ENCODE measurements around the gene GOT2.

DNA sequence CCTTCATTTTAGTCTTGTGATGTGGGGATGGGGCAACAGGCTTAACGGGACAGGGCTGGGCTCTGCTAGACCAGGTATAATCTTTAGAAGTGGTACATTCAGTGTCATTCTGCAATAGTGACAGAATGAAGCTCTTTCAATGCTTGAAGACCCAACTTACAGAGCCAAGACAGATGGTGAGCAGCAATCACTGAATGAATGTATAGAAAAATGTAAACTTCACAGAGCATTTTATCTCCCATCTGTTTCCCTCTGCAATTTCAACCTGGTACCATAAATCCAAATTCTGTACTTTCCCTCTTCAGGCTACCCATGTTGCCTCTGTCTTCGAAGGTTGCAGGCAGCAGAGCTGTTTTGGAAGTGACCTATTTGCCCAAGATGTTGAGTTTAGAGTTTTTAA lies 33.5 kb upstream of the GOT2 start:
- no peak for TF ChIP-seq CTCF (IDR thresholded peaks at IDR 0.05; ENCODE audit: low read depth, low read length)
- no peak for TF ChIP-seq EZH2phosphoT487 (IDR thresholded peaks at IDR 0.05; ENCODE audit: low read depth)
